ENCODE measurements around the gene CXorf65. TPM values are rescaled to one million over a fixed set of nuclear protein-coding genes. Genes with fewer than 3 reads are reported as not detected.

Gene CXorf65
- polyA plus RNA-seq, 3 donors from 2014 or later = 5.6 to 15.2 TPM; not detected in 1

GRCh38 chrX:71099736-71100135, 6.8 kb downstream of the CXorf65 start:
- no peaks in the 10 kb centered on the region for H3K36me3 Mint-ChIP-seq
- peaks cover 12 to 17% (median 16%) of the 10 kb centered on the region in 3 donors for H3K27me3 Mint-ChIP-seq (ENCODE audit: low read depth in 3 of 3)
- H3K27ac Mint-ChIP-seq = peak overlapping the region in 5 of 6 donors; percentile 62 to 90 (median 74)
- no peak overlapping the region for H3K4me3 Mint-ChIP-seq
- H3K4me1 Mint-ChIP-seq = peaks cover 81 to 91% of the 10 kb centered on the region in 2 donors
- H3K9me3 Mint-ChIP-seq = no peaks in the 10 kb centered on the region
- DNase-seq = no peak

DNA sequence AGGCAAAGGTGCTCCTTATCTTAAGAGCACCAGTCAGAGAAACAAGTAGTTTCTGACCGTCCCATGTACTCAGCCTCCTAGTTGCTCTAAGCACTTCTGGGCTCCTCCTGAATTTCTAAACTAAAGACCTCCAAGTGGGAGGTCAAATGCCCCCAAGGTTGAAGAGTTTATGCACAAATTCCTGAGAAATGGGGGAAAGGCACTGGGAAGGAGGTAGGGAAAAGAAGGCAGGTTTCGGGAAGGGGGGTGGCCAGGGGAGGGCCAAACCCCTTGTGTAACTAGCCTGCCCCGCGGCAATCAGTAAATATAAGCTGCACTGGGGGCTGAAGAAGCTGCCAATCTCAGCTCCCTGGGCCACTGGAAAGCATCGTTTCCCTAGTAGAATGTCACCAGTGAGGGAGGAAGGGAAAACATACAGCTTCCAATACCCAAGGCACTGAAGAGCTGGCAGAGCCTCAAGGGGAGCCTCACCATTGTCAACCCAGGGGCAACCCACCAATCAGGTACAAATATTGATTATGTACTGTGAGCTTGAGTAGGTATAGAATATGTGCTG, 7.5 kb downstream of the CXorf65 start:
- no peak for DNase-seq
- Mint-ChIP-seq H3K36me3 (no peaks in the 10 kb centered on the region), H3K27me3 (ENCODE audit: low read depth in 3 of 3) (peaks cover 12 to 14% (median 14%) of the 10 kb centered on the region in 3 donors), H3K27ac (peak overlapping the region; percentile 62 to 90 (median 73)), H3K4me1 (peaks cover 74 to 84% of the 10 kb centered on the region in 2 donors), H3K9me3 (no peaks in the 10 kb centered on the region), H3K4me3 (peak overlapping the region in 1 of 5 donors; percentile 73)

GRCh38 chrX:71098302-71098701, 8.2 kb downstream of the CXorf65 start:
- Mint-ChIP-seq H3K36me3 (no peaks in the 10 kb centered on the region), H3K9me3 (no peaks in the 10 kb centered on the region), H3K4me1 (peaks cover 66 to 77% of the 10 kb centered on the region in 2 donors), H3K4me3 (peak overlapping the region; percentile 31 to 77 (median 42)), H3K27ac (peak overlapping the region; percentile 53 to 91 (median 81)), H3K27me3 (ENCODE audit: low read depth in 3 of 3) (peaks cover 10 to 12% (median 11%) of the 10 kb centered on the region in 3 donors)
- peak; percentile 75 to 81 (median 78) for DNase-seq

DNA sequence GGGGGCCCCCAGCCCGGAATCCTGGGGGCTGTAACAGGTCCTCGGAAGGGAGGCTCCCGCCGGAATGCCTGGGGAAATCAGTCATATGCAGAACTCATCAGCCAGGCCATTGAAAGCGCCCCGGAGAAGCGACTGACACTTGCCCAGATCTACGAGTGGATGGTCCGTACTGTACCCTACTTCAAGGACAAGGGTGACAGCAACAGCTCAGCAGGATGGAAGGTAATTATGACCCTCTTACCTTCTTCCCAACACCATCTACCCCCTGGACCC, 9.8 kb downstream of the CXorf65 start:
- Mint-ChIP-seq H3K4me3 (peak overlapping the region; percentile 92 to 98 (median 95)), H3K36me3 (no peaks in the 10 kb centered on the region), H3K9me3 (no peaks in the 10 kb centered on the region), H3K4me1 (peaks cover 53 to 61% of the 10 kb centered on the region in 2 donors), H3K27ac (peak overlapping the region in 4 of 6 donors; percentile 23 to 96 (median 88)), H3K27me3 (ENCODE audit: low read depth in 3 of 3) (peaks cover 4 to 10% (median 8%) of the 10 kb centered on the region in 3 donors)
- no peak for DNase-seq

DNA sequence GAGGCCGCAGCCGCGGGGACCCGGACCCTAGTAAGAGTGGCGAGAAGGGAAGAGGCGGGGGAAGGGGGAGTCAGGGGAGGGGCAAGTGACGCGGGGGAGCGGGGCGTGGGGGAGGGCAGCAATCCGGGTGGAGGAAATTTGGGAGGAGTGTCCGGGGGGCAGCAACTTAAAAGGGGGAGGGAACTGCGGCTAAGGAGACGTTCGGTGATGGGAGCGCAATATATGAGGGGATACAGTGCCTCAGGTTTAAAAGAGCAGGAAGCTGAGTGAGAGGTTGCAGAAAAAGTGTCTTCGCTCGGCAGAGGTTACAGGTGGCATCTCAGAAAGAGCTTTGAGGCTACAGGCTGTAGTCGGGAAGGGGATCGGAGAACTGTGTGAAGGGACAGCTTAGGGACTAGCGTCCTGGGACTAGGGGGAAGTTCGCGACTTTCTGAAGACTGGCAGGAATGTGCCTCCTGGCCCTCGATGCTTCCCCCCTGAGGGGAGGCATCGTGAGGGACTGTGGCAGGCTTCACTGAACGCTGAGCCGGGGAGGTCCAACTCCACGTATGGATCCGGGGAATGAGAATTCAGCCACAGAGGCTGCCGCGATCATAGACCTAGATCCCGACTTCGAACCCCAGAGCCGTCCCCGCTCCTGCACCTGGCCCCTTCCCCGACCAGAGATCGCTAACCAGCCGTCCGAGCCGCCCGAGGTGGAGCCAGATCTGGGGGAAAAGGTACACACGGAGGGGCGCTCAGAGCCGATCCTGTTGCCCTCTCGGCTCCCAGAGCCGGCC, 10.4 kb downstream of the CXorf65 start:
- H3K4me1 Mint-ChIP-seq = peaks cover 47 to 56% of the 10 kb centered on the region in 2 donors

GRCh38 chrX:71095555-71095980, 11.0 kb downstream of the CXorf65 start, which contains the start of gene FOXO4:
FOXO4 (plus strand) TSS chrX:71095851; CDS start chrX:71096529, 678 bp downstream.
- H3K27me3 Mint-ChIP-seq (ENCODE audit: low read depth in 3 of 3) = peaks cover 4 to 8% (median 8%) of the 10 kb centered on the region in 3 donors

More for the DNA sequence above, 10.4 kb downstream of the CXorf65 start:
- Mint-ChIP-seq H3K27me3 (ENCODE audit: low read depth in 3 of 3) (peaks cover 4 to 8% (median 8%) of the 10 kb centered on the region in 3 donors), H3K36me3 (no peaks in the 10 kb centered on the region), H3K4me3 (peak overlapping the region; percentile 92 to 98 (median 95)), H3K9me3 (no peaks in the 10 kb centered on the region), H3K27ac (peak overlapping the region; percentile 86 to 96 (median 94))
- no peak for DNase-seq

DNA sequence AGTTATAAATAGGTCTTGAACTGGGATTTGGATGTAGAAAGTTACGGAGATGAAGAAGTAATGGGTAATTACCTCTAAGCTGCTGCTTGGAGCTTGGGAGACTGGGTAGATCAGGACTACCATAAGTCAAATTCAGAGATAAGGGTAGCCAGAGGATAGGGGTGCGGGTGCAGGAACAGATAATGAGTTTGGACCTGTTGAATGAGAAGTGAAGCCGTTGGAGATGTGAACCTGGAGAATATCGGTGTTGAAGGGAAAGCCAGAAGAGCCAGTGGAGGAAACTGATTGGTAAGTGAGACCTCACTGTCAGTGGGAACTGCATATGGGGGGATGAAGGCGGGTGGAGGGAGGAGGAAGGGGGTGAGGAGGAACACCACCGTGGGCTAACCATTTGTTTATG, 11.5 kb downstream of the CXorf65 start:
- DNase-seq = no peak
- peaks cover 39 to 47% of the 10 kb centered on the region in 2 donors for H3K4me1 Mint-ChIP-seq
- H3K9me3 Mint-ChIP-seq = no peaks in the 10 kb centered on the region
- peak overlapping the region in 5 of 6 donors; percentile 5 to 91 (median 32) for H3K27ac Mint-ChIP-seq
- no peaks in the 10 kb centered on the region for H3K36me3 Mint-ChIP-seq
- H3K27me3 Mint-ChIP-seq (ENCODE audit: low read depth in 3 of 3) = peaks cover 4 to 8% (median 5%) of the 10 kb centered on the region in 3 donors
- H3K4me3 Mint-ChIP-seq = peak overlapping the region; percentile 63 to 98 (median 92)

More at GRCh38 chrX:71095555-71095980, 11.0 kb downstream of the CXorf65 start, which contains the start of gene FOXO4:
- peak within 1 kb of the TSS; percentile 86 to 96 (median 94) for H3K27ac Mint-ChIP-seq
- DNase-seq = peak; percentile 84 to 88 (median 86)
- H3K36me3 Mint-ChIP-seq = no peaks in the 10 kb centered on the region
- peaks cover 41 to 50% of the 10 kb centered on the region in 2 donors for H3K4me1 Mint-ChIP-seq
- peak within 1 kb of the TSS; percentile 92 to 98 (median 95) for H3K4me3 Mint-ChIP-seq
- no peaks in the 10 kb centered on the region for H3K9me3 Mint-ChIP-seq

DNA sequence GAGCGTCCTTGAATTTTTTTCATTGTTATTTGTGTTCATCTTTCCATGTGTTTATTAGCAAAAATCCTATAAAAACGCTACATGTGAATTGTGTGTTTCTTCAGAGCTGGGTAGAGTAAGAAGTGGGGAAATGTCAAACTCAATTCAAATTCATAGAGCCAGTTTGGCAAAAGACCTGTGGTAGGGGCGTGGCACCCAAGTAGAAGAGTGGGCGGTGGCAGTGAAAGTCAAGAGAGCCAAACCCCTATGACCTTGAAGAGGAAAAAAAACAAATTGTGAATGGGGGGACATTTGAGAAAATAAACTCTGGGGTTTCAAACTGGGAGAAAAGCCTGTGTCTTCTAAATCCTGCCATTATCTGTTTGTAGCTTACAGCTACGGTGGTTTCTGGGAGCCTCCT, 15.3 kb downstream of the CXorf65 start:
- no peak for DNase-seq
- no peaks in the 10 kb centered on the region for H3K36me3 Mint-ChIP-seq
- no peak overlapping the region for H3K27ac Mint-ChIP-seq
- H3K4me3 Mint-ChIP-seq = no peak overlapping the region
- no peaks in the 10 kb centered on the region for H3K9me3 Mint-ChIP-seq
- H3K27me3 Mint-ChIP-seq (ENCODE audit: low read depth in 3 of 3) = peaks cover 4 to 8% (median 5%) of the 10 kb centered on the region in 3 donors
- H3K4me1 Mint-ChIP-seq = peaks cover 12 to 14% of the 10 kb centered on the region in 2 donors

- H3K9me3 Mint-ChIP-seq = no peaks in the 10 kb centered on the region
- peaks cover 0 to 4% (median 2%) of the 10 kb centered on the region in 3 donors for H3K27me3 Mint-ChIP-seq (ENCODE audit: low read depth in 3 of 3)
- no peaks in the 10 kb centered on the region for H3K36me3 Mint-ChIP-seq
- H3K4me3 Mint-ChIP-seq = no peak overlapping the region
- no peak for DNase-seq
- H3K4me1 Mint-ChIP-seq = no peaks in the 10 kb centered on the region
- no peak overlapping the region for H3K27ac Mint-ChIP-seq
These were observed 20.6 kb downstream of the CXorf65 start for GRCh38 chrX:71085900-71086299.

DNA sequence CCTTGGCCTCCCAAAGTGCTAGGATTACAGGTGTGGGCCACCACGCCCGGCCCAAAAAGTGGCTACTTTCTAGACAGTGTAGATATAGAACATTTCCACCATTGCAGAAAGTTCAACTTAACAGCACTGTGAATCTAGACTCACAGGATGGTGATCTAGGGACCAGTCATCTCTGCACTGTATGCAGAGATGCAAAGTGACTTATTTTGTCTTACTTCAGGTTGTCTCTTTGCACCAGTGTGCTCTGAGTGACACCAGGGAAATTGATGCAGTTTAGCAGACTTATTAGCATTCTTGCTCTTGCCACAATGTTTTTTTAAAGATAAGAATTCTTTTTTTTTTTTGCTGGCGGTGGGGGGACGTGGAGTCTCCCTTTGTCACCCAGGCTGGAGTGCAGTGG, 23.7 kb downstream of the CXorf65 start:
- no peak for DNase-seq
- Mint-ChIP-seq H3K27me3 (ENCODE audit: low read depth in 3 of 3) (peaks cover 2 to 6% (median 4%) of the 10 kb centered on the region in 3 donors), H3K4me3 (no peak overlapping the region), H3K36me3 (no peaks in the 10 kb centered on the region), H3K4me1 (no peaks in the 10 kb centered on the region), H3K27ac (no peak overlapping the region), H3K9me3 (no peaks in the 10 kb centered on the region)

DNA sequence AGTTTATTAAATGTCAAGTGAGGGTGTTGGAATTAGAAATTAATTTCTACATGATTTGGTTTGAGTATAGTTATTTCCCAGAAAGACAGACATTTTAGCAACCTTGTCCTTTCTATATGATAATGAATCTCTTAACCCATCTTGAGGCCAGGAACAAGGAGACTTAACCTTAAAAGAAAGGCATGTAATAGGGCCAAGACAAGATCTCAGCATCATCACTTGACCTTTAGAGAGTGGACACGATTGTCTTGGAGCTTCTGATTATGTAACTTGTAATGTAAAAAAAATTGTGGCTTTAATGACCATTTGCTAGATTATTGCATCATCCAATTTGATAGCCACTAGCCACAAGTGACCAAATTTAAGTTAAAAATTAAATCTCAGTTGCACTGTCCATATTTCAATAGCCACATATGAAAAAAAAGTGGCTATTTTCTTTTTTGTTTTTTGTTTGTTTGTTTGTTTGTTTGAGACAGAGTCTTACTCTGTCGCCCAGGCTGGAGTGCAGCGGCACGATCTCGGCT, 24.4 kb downstream of the CXorf65 start:
- peaks cover 2 to 6% (median 4%) of the 10 kb centered on the region in 3 donors for H3K27me3 Mint-ChIP-seq (ENCODE audit: low read depth in 3 of 3)
- no peak overlapping the region for H3K4me3 Mint-ChIP-seq
- no peak for DNase-seq
- H3K27ac Mint-ChIP-seq = no peak overlapping the region
- H3K36me3 Mint-ChIP-seq = no peaks in the 10 kb centered on the region
- no peaks in the 10 kb centered on the region for H3K9me3 Mint-ChIP-seq
- no peaks in the 10 kb centered on the region for H3K4me1 Mint-ChIP-seq

GRCh38 chrX:71081330-71082123, 25.0 kb downstream of the CXorf65 start:
- no peaks in the 10 kb centered on the region for H3K4me1 Mint-ChIP-seq
- no peak for DNase-seq
- H3K27ac Mint-ChIP-seq = no peak overlapping the region
- no peaks in the 10 kb centered on the region for H3K9me3 Mint-ChIP-seq
- no peaks in the 10 kb centered on the region for H3K36me3 Mint-ChIP-seq
- peaks cover 4 to 7% (median 4%) of the 10 kb centered on the region in 3 donors for H3K27me3 Mint-ChIP-seq (ENCODE audit: low read depth in 3 of 3)
- H3K4me3 Mint-ChIP-seq = no peak overlapping the region

- Mint-ChIP-seq H3K4me3 (no peak overlapping the region), H3K27ac (no peak overlapping the region), H3K36me3 (no peaks in the 10 kb centered on the region), H3K9me3 (no peaks in the 10 kb centered on the region), H3K27me3 (ENCODE audit: low read depth in 3 of 3) (peaks cover 4 to 10% (median 9%) of the 10 kb centered on the region in 3 donors), H3K4me1 (peaks cover 12 to 14% of the 10 kb centered on the region in 2 donors)
- DNase-seq = no peak
These were observed 36.0 kb downstream of the CXorf65 start for GRCh38 chrX:71070531-71070930.

Data from immature natural killer cell (primary cell).